ENCODE measurements around the gene TNS1. TPM values are rescaled to one million over a fixed set of nuclear protein-coding genes. Genes with fewer than 3 reads are reported as not detected.

The TNS1 gene
- polyA plus RNA-seq, 1 of the 3 experiments (the other 2 are of a cell fraction): 12.1 TPM

DNA sequence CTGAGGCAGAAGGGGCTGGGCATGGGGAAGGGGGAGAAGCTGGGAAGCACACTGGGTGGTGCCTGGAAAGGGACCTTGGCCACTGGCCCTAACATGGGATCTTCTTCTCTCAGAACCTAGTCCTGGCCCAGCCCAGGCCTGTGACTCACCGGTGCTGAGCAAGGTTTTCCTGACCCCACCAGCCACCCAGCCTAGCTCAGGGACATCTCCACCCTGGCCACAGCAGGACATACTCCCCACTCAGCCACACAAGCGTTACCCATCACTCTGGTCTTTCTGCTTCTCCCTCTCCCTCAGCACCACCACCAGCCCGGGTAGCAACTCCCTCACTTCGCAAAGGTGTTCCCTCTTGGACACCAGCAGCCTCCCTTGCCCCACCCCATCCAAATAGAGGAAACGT, 22.8 kb downstream of the TNS1 start:
- Histone ChIP-seq H3K4me1 (ENCODE audit: control insufficient read depth in 1 of 2, insufficient read depth in 2 of 2, low read depth in 1 of 2, low read length in 1 of 2) (peaks cover 0 to 3% of the 10 kb centered on the region in 2 experiments; a peak in 1 of 4 replicates), H3K4me3 (ENCODE audit: low read depth in 2 of 2, low read length in 1 of 2) (no peak overlapping the region), H3K79me2 (ENCODE audit: insufficient read depth) (peaks cover 70% of the 10 kb centered on the region), H4K20me1 (ENCODE audit: insufficient read depth) (peaks cover 87% of the 10 kb centered on the region), H3K9ac (no peak overlapping the region), H3F3A (replicated peaks; ENCODE audit: insufficient read depth) (no peaks in the 10 kb centered on the region), H3K9me3 (no peaks in the 10 kb centered on the region), H2AFZ (ENCODE audit: low read depth) (no peak overlapping the region), H3K27me3 (ENCODE audit: insufficient read depth) (no peaks in the 10 kb centered on the region), H3K27ac (ENCODE audit: low read depth in 2 of 2, low read length in 1 of 2) (no peak overlapping the region), H3K4me2 (no peak overlapping the region), H3K36me3 (replicated peaks in 1 of 2; ENCODE audit: control insufficient read depth in 1 of 2, insufficient read depth in 2 of 2, low read length in 1 of 2) (peaks cover 12 to 24% of the 10 kb centered on the region in 2 experiments), H3K9me2 (no peaks in the 10 kb centered on the region)
- WGBS (ENCODE audit: low lambda C conversion rate): 86% methylated on average over 5 of the region's 5 CpGs
- POLR2A ChIA-PET: no interaction called here
- TF ChIP-seq JUND (IDR thresholded peaks at IDR 0.05) (no peak), ELF1 (IDR thresholded peaks at IDR 0.05) (no peak), RXRA (IDR thresholded peaks at IDR 0.05; ENCODE audit: borderline replicate concordance, low read depth) (no peak), YY1 (IDR thresholded peaks at IDR 0.05; ENCODE audit: low read depth) (no peak), RFX5 (IDR thresholded peaks at IDR 0.05; ENCODE audit: low read length) (no peak), TCF12 (IDR thresholded peaks at IDR 0.05) (no peak), MEF2A (IDR thresholded peaks at IDR 0.05; ENCODE audit: borderline replicate concordance, low read depth) (no peak)
- TF ChIP-seq, protein P1, sequence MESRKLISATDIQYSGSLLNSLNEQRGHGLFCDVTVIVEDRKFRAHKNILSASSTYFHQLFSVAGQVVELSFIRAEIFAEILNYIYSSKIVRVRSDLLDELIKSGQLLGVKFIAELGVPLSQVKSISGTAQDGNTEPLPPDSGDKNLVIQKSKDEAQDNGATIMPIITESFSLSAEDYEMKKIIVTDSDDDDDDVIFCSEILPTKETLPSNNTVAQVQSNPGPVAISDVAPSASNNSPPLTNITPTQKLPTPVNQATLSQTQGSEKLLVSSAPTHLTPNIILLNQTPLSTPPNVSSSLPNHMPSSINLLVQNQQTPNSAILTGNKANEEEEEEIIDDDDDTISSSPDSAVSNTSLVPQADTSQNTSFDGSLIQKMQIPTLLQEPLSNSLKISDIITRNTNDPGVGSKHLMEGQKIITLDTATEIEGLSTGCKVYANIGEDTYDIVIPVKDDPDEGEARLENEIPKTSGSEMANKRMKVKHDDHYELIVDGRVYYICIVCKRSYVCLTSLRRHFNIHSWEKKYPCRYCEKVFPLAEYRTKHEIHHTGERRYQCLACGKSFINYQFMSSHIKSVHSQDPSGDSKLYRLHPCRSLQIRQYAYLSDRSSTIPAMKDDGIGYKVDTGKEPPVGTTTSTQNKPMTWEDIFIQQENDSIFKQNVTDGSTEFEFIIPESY (IDR thresholded peaks at IDR 0.05; ENCODE audit: borderline replicate concordance, low read depth): no peak
- TF ChIP-seq, protein P2, sequence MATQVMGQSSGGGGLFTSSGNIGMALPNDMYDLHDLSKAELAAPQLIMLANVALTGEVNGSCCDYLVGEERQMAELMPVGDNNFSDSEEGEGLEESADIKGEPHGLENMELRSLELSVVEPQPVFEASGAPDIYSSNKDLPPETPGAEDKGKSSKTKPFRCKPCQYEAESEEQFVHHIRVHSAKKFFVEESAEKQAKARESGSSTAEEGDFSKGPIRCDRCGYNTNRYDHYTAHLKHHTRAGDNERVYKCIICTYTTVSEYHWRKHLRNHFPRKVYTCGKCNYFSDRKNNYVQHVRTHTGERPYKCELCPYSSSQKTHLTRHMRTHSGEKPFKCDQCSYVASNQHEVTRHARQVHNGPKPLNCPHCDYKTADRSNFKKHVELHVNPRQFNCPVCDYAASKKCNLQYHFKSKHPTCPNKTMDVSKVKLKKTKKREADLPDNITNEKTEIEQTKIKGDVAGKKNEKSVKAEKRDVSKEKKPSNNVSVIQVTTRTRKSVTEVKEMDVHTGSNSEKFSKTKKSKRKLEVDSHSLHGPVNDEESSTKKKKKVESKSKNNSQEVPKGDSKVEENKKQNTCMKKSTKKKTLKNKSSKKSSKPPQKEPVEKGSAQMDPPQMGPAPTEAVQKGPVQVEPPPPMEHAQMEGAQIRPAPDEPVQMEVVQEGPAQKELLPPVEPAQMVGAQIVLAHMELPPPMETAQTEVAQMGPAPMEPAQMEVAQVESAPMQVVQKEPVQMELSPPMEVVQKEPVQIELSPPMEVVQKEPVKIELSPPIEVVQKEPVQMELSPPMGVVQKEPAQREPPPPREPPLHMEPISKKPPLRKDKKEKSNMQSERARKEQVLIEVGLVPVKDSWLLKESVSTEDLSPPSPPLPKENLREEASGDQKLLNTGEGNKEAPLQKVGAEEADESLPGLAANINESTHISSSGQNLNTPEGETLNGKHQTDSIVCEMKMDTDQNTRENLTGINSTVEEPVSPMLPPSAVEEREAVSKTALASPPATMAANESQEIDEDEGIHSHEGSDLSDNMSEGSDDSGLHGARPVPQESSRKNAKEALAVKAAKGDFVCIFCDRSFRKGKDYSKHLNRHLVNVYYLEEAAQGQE (IDR thresholded peaks at IDR 0.05; ENCODE audit: low read depth, low read length): no peak
- TF ChIP-seq, protein P3, sequence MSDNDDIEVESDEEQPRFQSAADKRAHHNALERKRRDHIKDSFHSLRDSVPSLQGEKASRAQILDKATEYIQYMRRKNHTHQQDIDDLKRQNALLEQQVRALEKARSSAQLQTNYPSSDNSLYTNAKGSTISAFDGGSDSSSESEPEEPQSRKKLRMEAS (IDR thresholded peaks at IDR 0.05; ENCODE audit: low read depth): no peak
- CTCF ChIA-PET: interaction anchor here (1.0 to 30.4 kb wide), 4 partner anchors 8 to 186 kb away, joined by 3 to 666 read pairs (median 4); no protein-coding TSS in a partner anchor
- no peak for DNase-seq

DNA sequence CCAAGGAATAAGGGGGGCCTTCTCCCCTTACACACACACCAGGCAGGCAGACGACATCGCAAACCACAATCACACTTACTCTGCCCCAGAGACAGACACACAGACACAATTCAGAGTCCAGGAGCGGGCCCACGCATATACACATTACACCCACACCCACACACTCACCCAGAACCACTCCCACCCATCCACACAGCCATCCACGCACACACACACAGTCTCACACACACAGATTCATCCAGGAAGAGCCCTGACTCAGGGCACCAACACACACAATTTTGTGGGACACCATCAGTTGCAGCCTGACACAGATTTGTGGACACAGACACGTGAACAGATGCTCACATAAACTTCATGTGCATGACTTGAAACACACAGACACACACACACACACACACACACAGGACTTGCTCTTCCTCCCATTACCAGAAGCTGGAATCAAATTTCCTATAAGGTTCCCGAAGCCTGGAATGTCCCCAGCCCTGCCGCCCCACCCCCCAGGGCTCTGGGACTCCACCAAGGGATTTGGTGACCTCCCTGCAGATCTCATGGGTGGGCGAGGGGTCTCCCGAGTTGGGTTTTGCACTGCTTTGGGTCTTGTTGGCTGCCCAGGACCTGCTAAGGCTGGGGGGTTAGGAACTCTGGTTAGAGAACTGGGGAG, 23.5 kb downstream of the TNS1 start:
- POLR2A ChIA-PET: no interaction called here
- CTCF ChIA-PET: interaction anchor here (1.0 to 30.4 kb wide), 3 partner anchors 9 to 186 kb away, joined by 3 to 666 read pairs (median 3); no protein-coding TSS in a partner anchor

More for the DNA sequence above, 23.5 kb downstream of the TNS1 start:
- Histone ChIP-seq H3K9me2 (no peaks in the 10 kb centered on the region), H3K79me2 (ENCODE audit: insufficient read depth) (peaks cover 63% of the 10 kb centered on the region), H3K9me3 (no peaks in the 10 kb centered on the region), H3K27me3 (ENCODE audit: insufficient read depth) (no peaks in the 10 kb centered on the region), H3K4me3 (ENCODE audit: low read depth in 2 of 2, low read length in 1 of 2) (no peak overlapping the region), H3F3A (replicated peaks; ENCODE audit: insufficient read depth) (no peaks in the 10 kb centered on the region), H3K36me3 (replicated peaks in 1 of 2; ENCODE audit: control insufficient read depth in 1 of 2, insufficient read depth in 2 of 2, low read length in 1 of 2) (peaks cover 12 to 18% of the 10 kb centered on the region in 2 experiments), H3K4me1 (ENCODE audit: control insufficient read depth in 1 of 2, insufficient read depth in 2 of 2, low read depth in 1 of 2, low read length in 1 of 2) (peaks cover 0 to 3% of the 10 kb centered on the region in 2 experiments; a peak in 1 of 4 replicates), H3K9ac (no peak overlapping the region), H3K27ac (ENCODE audit: low read depth in 2 of 2, low read length in 1 of 2) (no peak overlapping the region), H2AFZ (ENCODE audit: low read depth) (no peak overlapping the region), H4K20me1 (ENCODE audit: insufficient read depth) (peaks cover 92% of the 10 kb centered on the region), H3K4me2 (no peak overlapping the region)
- 81% methylated on average over 5 of the region's 10 CpGs for WGBS (ENCODE audit: low lambda C conversion rate)
- TF ChIP-seq FOSL2 (IDR thresholded peaks at IDR 0.05; ENCODE audit: borderline replicate concordance, low read depth) (no peak), TAF1 (IDR thresholded peaks at IDR 0.05; ENCODE audit: borderline replicate concordance, low read depth, low read length) (no peak), TEAD4 (IDR thresholded peaks at IDR 0.05; ENCODE audit: borderline replicate concordance, insufficient read depth) (no peak), GABPA (IDR thresholded peaks at IDR 0.05; ENCODE audit: low read depth) (no peak), TCF12 (IDR thresholded peaks at IDR 0.05) (no peak), FOXM1 (IDR thresholded peaks at IDR 0.05; ENCODE audit: low read depth) (no peak), JUND (IDR thresholded peaks at IDR 0.05) (no peak), RXRA (IDR thresholded peaks at IDR 0.05; ENCODE audit: borderline replicate concordance, low read depth) (no peak)
- TF ChIP-seq, protein P3 (IDR thresholded peaks at IDR 0.05; ENCODE audit: low read depth): no peak
- TF ChIP-seq, protein P4, sequence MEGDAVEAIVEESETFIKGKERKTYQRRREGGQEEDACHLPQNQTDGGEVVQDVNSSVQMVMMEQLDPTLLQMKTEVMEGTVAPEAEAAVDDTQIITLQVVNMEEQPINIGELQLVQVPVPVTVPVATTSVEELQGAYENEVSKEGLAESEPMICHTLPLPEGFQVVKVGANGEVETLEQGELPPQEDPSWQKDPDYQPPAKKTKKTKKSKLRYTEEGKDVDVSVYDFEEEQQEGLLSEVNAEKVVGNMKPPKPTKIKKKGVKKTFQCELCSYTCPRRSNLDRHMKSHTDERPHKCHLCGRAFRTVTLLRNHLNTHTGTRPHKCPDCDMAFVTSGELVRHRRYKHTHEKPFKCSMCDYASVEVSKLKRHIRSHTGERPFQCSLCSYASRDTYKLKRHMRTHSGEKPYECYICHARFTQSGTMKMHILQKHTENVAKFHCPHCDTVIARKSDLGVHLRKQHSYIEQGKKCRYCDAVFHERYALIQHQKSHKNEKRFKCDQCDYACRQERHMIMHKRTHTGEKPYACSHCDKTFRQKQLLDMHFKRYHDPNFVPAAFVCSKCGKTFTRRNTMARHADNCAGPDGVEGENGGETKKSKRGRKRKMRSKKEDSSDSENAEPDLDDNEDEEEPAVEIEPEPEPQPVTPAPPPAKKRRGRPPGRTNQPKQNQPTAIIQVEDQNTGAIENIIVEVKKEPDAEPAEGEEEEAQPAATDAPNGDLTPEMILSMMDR (IDR thresholded peaks at IDR 0.05): no peak
- TF ChIP-seq, protein P1 (IDR thresholded peaks at IDR 0.05; ENCODE audit: borderline replicate concordance, low read depth): no peak
- no peak for DNase-seq
